ENCODE results near the gene WDR33. TPM values are rescaled to one million over a fixed set of nuclear protein-coding genes. Genes with fewer than 3 reads are reported as not detected.

The WDR33 gene
- total and polyA plus RNA-seq, 4 donors: 8.2 to 37.5 (median 22.4) TPM

DNA sequence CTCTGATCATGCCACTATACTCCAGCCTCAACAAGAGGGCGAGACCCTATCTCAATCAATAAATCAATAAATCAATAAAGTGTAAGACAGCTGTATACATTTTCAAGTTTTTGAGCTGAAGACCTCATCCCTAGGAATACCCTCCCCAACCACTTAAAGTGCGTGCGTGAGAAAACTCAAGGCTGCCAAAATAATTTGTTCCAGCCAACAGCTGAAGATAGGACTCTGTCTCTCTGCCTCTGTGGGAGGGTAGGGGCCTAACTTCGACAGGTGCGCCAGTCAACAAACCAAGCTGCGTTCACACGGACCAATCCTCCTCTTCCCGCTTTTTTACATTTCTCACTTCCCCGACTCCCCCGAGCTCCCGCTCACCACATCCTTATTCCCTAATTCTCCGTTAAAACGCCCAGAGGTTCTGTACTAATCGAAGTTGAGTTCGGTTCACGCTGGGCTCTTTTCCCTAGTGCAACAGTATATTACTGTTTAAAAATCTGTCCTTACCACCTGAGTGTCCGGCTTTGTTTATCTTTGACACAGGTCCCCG, 46.4 kb upstream of the WDR33 start:
- Histone ChIP-seq H3K36me3 (ENCODE audit: control insufficient read depth in 4 of 4, insufficient read depth in 3 of 4, low read depth in 1 of 4, low read length in 3 of 4) (peaks cover 0 to 6% (median 5%) of the 10 kb centered on the region in 4 donors), H3K27me3 (ENCODE audit: control insufficient read depth in 4 of 4, insufficient read depth in 4 of 4, low read length in 3 of 4) (no peaks in the 10 kb centered on the region), H3K9ac (ENCODE audit: low read depth in 1 of 2, low read length in 2 of 2) (peak overlapping the region; percentile 60 to 63), H3K4me3 (ENCODE audit: low read depth in 1 of 3, low read length in 3 of 3) (peak overlapping the region; percentile 74 to 88 (median 85)), H3K9me3 (ENCODE audit: control insufficient read depth in 4 of 4, low read length in 3 of 4) (no peaks in the 10 kb centered on the region), H3K4me1 (ENCODE audit: control insufficient read depth in 4 of 4, insufficient read depth in 4 of 4, low read length in 3 of 4) (peaks cover 6 to 26% (median 13%) of the 10 kb centered on the region in 4 donors), H3K27ac (ENCODE audit: low read depth in 1 of 2, low read length in 2 of 2) (peak overlapping the region; percentile 20 to 69)
- 2% methylated on average over 18 of the region's 18 CpGs for whole genome bisulfite sequencing
- TF ChIP-seq EGR1 (IDR thresholded peaks at IDR 0.05; ENCODE audit: low read depth in 2 of 2) (no peak), YY1 (IDR thresholded peaks at IDR 0.05) (no peak), ZBTB33 (IDR thresholded peaks at IDR 0.05) (no peak), RAD21 (IDR thresholded peaks at IDR 0.05) (no peak), JUND (IDR thresholded peaks at IDR 0.05) (no peak), FOXA2 (IDR thresholded peaks at IDR 0.05) (no peak), HNF4A (conservative IDR thresholded peaks at IDR 0.05) (no peak), RXRA (IDR thresholded peaks at IDR 0.05) (no peak), ATF3 (IDR thresholded peaks at IDR 0.05) (no peak), FOXA1 (IDR thresholded peaks at IDR 0.05) (no peak), SP1 (IDR thresholded peaks at IDR 0.05) (no peak), TAF1 (conservative IDR thresholded peaks at IDR 0.05) (no peak), CTCF (IDR thresholded peaks at IDR 0.05; ENCODE audit: low read depth, low read length, missing input control) (no peak), GABPA (IDR thresholded peaks at IDR 0.05 in 1 of 2, conservative IDR thresholded peaks at IDR 0.05 in 1 of 2) (no peak), HNF4G (IDR thresholded peaks at IDR 0.05) (no peak)
- TF ChIP-seq, protein P1, sequence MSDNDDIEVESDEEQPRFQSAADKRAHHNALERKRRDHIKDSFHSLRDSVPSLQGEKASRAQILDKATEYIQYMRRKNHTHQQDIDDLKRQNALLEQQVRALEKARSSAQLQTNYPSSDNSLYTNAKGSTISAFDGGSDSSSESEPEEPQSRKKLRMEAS (IDR thresholded peaks at IDR 0.05): no peak
- DNase-seq (ENCODE audit: low spot score): peak; percentile 38

DNA sequence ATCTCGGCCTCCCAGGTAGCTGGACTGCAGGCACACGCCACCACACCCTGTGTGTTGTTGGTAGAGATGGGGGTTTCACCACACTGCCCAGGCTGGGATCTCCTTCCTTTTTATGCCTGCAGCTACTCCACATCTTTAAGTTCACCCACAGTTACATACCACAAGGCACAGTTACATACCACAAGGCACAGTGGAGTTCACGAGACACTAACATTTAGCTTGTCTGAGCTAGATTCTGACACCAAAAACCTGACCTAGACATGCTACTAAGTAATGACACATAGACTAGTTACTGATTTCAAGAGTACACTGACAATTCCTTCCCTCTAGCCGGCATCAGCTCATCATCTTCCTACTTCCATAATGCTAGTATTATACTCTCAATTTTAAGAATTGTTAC, 42.7 kb upstream of the WDR33 start:
- no peak overlapping the region for H3K9ac ChIP-seq (ENCODE audit: low read depth in 1 of 2, low read length in 2 of 2)
- WGBS: 90% methylated on average over 4 of the region's 4 CpGs

More for the DNA sequence above, 42.7 kb upstream of the WDR33 start:
- Histone ChIP-seq H3K4me3 (ENCODE audit: low read depth in 1 of 3, low read length in 3 of 3) (no peak overlapping the region), H3K27ac (ENCODE audit: low read depth in 1 of 2, low read length in 2 of 2) (no peak overlapping the region), H3K4me1 (ENCODE audit: control insufficient read depth in 4 of 4, insufficient read depth in 4 of 4, low read length in 3 of 4) (peaks cover 6 to 21% (median 13%) of the 10 kb centered on the region in 4 donors), H3K36me3 (ENCODE audit: control insufficient read depth in 4 of 4, insufficient read depth in 3 of 4, low read depth in 1 of 4, low read length in 3 of 4) (peaks cover 0 to 24% (median 11%) of the 10 kb centered on the region in 4 donors), H3K9me3 (ENCODE audit: control insufficient read depth in 4 of 4, low read length in 3 of 4) (no peaks in the 10 kb centered on the region), H3K27me3 (ENCODE audit: control insufficient read depth in 4 of 4, insufficient read depth in 4 of 4, low read length in 3 of 4) (no peaks in the 10 kb centered on the region)
- no peak for DNase-seq (ENCODE audit: low spot score)
- no peak for TF ChIP-seq FOXA1 (IDR thresholded peaks at IDR 0.05)

All from liver (tissue), 9 donors.